IMR-90 (cell line): ENCODE results near the gene ELOVL1. TPM values are rescaled to one million over a fixed set of nuclear protein-coding genes. Genes with fewer than 3 reads are reported as not detected.

Source experiments
- ATAC-seq: fragments of 200-7000 bp; cut with Tn5 transposase; 2 replicates; pipeline ENCODE4 v1.9.1; 2020; ENCODE audit warnings: low read depth, mild to moderate bottlenecking, moderate library complexity
- BruUV-seq: library from RNA; stranded (reverse); fragments of 400-500 nt; replicated peaks from 2 replicates; lab custom pipeline; 2021; lab: Mats Ljungman, UMichigan
- CTCF ChIA-PET: fragments of 300-600 bp; formaldehyde crosslinking; extraction: SDS; loops from one replicate; lab custom pipeline; 2021; ENCODE audit warnings: antibody characterized with exemption; lab: Yijun Ruan, JAX
- POLR2A ChIA-PET: fragments of 300-600 bp; sonication (Branson Sonifier 250); formaldehyde crosslinking; loops from one replicate; lab custom pipeline; 2022; ENCODE audit warnings: antibody characterized with exemption; ENCODE audit not compliant: unreplicated experiment; lab: Charles Lee
- DNase-seq: peaks from one replicate; pipeline ENCODE4 v3.0.0; 2013
- H2AFZ ChIP-seq: replicated peaks from 2 replicates; pipeline ENCODE3; 2013; ENCODE audit warnings: low read length, mild to moderate bottlenecking; ENCODE audit not compliant: poor library complexity
- H2AK5ac ChIP-seq: 2 replicates; pipeline ENCODE4 v1.6.1; 2013; ENCODE audit warnings: low read depth, low read length, inconsistent platforms
- H2AK9ac ChIP-seq: replicated peaks from 2 replicates; pipeline ENCODE3; 2013; ENCODE audit warnings: mild to moderate bottlenecking, low read depth, low read length, moderate library complexity; ENCODE audit not compliant: poor library complexity
- H2BK120ac ChIP-seq: 2 replicates; pipeline ENCODE4 v1.6.1; 2013; ENCODE audit warnings: low read depth, low read length, inconsistent platforms
- H2BK15ac ChIP-seq: 3 replicates; pipeline ENCODE4 v1.6.1; 2013; ENCODE audit warnings: low read depth, low read length, inconsistent platforms
- H2BK20ac ChIP-seq: 2 replicates; pipeline ENCODE4 v1.6.1; 2013; ENCODE audit warnings: low read depth, mild to moderate bottlenecking, inconsistent platforms, low read length, moderate library complexity
- H2BK5ac ChIP-seq: 2 replicates; pipeline ENCODE4 v1.6.1; 2013; ENCODE audit warnings: mild to moderate bottlenecking, low read depth, low read length, inconsistent platforms; ENCODE audit not compliant: poor library complexity, severe bottlenecking
- H3K14ac ChIP-seq: replicated peaks from 2 replicates; pipeline ENCODE4 v1.6.1; 2013; ENCODE audit warnings: low read depth, low read length, inconsistent platforms
- H3K18ac ChIP-seq: 2 replicates; pipeline ENCODE4 v1.6.1; 2013; ENCODE audit warnings: low read depth, low read length, control low read depth
- H3K23ac ChIP-seq: 2 replicates; pipeline ENCODE4 v1.6.1; 2013; ENCODE audit warnings: low read depth, low read length, inconsistent platforms
- H3K27ac ChIP-seq: 2 replicates; pipeline ENCODE4 v1.5.1; 2013; ENCODE audit warnings: mild to moderate bottlenecking, control low read depth, low read length; ENCODE audit not compliant: insufficient read depth
- H3K27me3 ChIP-seq: 2 replicates; pipeline ENCODE4 v1.6.1; 2013; ENCODE audit warnings: low read length; ENCODE audit not compliant: control insufficient read depth, insufficient read depth
- H3K36me3 ChIP-seq: 2 replicates; pipeline ENCODE4 v1.6.1; 2013; ENCODE audit warnings: low read length, mixed read lengths; ENCODE audit not compliant: control insufficient read depth, insufficient read depth
- H3K4ac ChIP-seq: 2 replicates; pipeline ENCODE4 v1.6.1; 2013; ENCODE audit warnings: low read depth, low read length, inconsistent platforms
- H3K4me1 ChIP-seq: 2 replicates; pipeline ENCODE4 v1.6.1; 2013; ENCODE audit warnings: low read length, mixed read lengths; ENCODE audit not compliant: control insufficient read depth, insufficient read depth
- H3K4me2 ChIP-seq: 2 replicates; pipeline ENCODE4 v1.6.1; 2013; ENCODE audit warnings: low read depth, mild to moderate bottlenecking, control low read depth, low read length, moderate library complexity
- H3K4me3 ChIP-seq: 2 replicates; pipeline ENCODE4 v1.5.1; 2013; ENCODE audit warnings: low read depth, mild to moderate bottlenecking, control low read depth, low read length, moderate library complexity; ENCODE audit not compliant: insufficient read depth
- H3K56ac ChIP-seq: 2 replicates; pipeline ENCODE4 v1.6.1; 2013; ENCODE audit warnings: low read length, inconsistent platforms; ENCODE audit not compliant: insufficient read depth; ENCODE audit errors: extremely low read depth
- H3K79me1 ChIP-seq, 2 experiments: 2 replicates each; pipeline ENCODE4 v1.6.1; 2013; ENCODE audit warnings: low read length in 2 of 2, inconsistent platforms in 1 of 2, low read depth in 1 of 2
- H3K9ac ChIP-seq: 2 replicates; pipeline ENCODE4 v1.6.1; 2013; ENCODE audit warnings: low read depth, low read length, control low read depth
- H3K9me1 ChIP-seq: 2 replicates; pipeline ENCODE4 v1.6.1; 2013; ENCODE audit warnings: low read length, inconsistent platforms; ENCODE audit not compliant: insufficient read depth
- H3K9me3 ChIP-seq: 2 replicates; pipeline ENCODE4 v1.6.1; 2013; ENCODE audit warnings: low read length; ENCODE audit not compliant: control insufficient read depth, insufficient read depth
- H4K20me1 ChIP-seq: 2 replicates; pipeline ENCODE4 v1.6.1; 2013; ENCODE audit warnings: low read length, inconsistent platforms; ENCODE audit not compliant: insufficient read depth
- H4K5ac ChIP-seq: 2 replicates; pipeline ENCODE4 v1.6.1; 2013; ENCODE audit warnings: mild to moderate bottlenecking, low read depth, low read length, control low read depth
- H4K8ac ChIP-seq, 2 experiments: 2 replicates each; pipeline ENCODE4 v1.6.1; 2013; ENCODE audit warnings: low read depth in 2 of 2, low read length in 2 of 2, control low read depth in 1 of 2, inconsistent platforms in 1 of 2
- H4K91ac ChIP-seq: 2 replicates; pipeline ENCODE4 v1.6.1; 2013; ENCODE audit warnings: low read depth, low read length, inconsistent platforms; ENCODE audit not compliant: insufficient read depth
- CHD1 ChIP-seq: IDR thresholded peaks from 2 replicates; pipeline ENCODE4 v1.6.1; 2012; ENCODE audit warnings: low read depth, low read length, improper control_type of control experiment
- NFE2L2 ChIP-seq: fragments of 150-350 bp; IDR thresholded peaks from 2 replicates; pipeline ENCODE4 v1.6.1; 2016; ENCODE audit warnings: low read depth, mild to moderate bottlenecking, low read length
- RCOR1 ChIP-seq: IDR thresholded peaks from 2 replicates; pipeline ENCODE4 v1.6.1; 2012; ENCODE audit warnings: mild to moderate bottlenecking, low read length, improper control_type of control experiment; ENCODE audit not compliant: insufficient replicate concordance
- WGBS, 2 experiments: methylation state at CpG; one replicate each; pipeline versions ENCODE4 v1.1.5 to v1.1.7; 2013; ENCODE audit warnings: missing lambda C conversion rate in 2 of 2; ENCODE audit not compliant: insufficient read length in 1 of 2; ENCODE audit errors: extremely low coverage in 2 of 2; 5-methylcytosine and 5-hydroxymethylcytosine counted together
- dilution Hi-C: fragments of 300-500 bp; cut with HindIII; formaldehyde crosslinking; loops from one replicate; pipeline ENCODE4 v1.14.3; 2018; ENCODE audit warnings: low sequenced_read_pairs; ENCODE audit not compliant: unreplicated experiment
- in situ Hi-C: fragments of 300-500 bp; cut with MboI; formaldehyde crosslinking; loops from 3 replicates; pipeline ENCODE4 v1.14.3; 2019; ENCODE audit warnings: low sequenced_read_pairs, inconsistent platforms, mixed read lengths
- intact Hi-C: fragments of 100-400 bp; cut with micrococcal nuclease; formaldehyde crosslinking; loops from 2 replicates; pipeline ENCODE4 v1.10.0; 2022
- polyA plus RNA-seq, 3 experiments: library from polyadenylated mRNA; depleted of rRNA; stranded (reverse); fragments of >200 nt; gene quantifications; 2 replicates each; pipeline ENCODE4 v1.2.3, GENCODE V29; 2012; ENCODE audit warnings: low replicate concordance in 1 of 3
- total RNA-seq: library from RNA; depleted of rRNA; stranded (reverse); fragments of >200 nt; gene quantifications from 2 replicates; pipeline ENCODE4 v1.2.3, GENCODE V29; 2012
- TF ChIP-seq, protein P1 (sequence below): fragments of 150-350 bp; IDR thresholded peaks from 2 replicates; pipeline ENCODE4 v1.6.1; 2017; ENCODE audit warnings: mild to moderate bottlenecking, antibody characterized with exemption, low read length, low read depth
- TF ChIP-seq, protein P2 (sequence below): conservative IDR thresholded peaks from 2 replicates; pipeline ENCODE4 v1.5.1; 2012; ENCODE audit warnings: mild to moderate bottlenecking, low read depth, low read length, improper control_type of control experiment

The ELOVL1 gene
- total and polyA plus RNA-seq, 2 of the 4 experiments (the other 2 are of a cell fraction): 88.9 to 211 TPM

DNA sequence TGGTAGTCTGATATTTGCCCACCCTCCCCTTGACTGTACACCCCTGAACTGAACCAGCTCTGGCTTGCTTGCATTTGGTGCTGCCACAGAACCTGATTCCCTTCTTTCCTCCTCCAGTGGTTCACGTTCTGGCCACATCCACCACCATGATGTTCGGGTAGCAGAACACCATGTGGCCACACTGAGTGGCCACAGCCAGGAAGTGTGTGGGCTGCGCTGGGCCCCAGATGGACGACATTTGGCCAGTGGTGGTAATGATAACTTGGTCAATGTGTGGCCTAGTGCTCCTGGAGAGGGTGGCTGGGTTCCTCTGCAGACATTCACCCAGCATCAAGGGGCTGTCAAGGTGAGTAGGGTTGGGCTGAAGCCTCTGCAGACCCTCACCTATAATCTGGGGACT is 7.2 kb downstream of the ELOVL1 start:
- no peak overlapping the region for H3K14ac ChIP-seq
- H2BK20ac ChIP-seq: no peak overlapping the region
- no peak overlapping the region for H2AK9ac ChIP-seq
- peaks cover 46% of the 10 kb centered on the region for H3K36me3 ChIP-seq
- peaks cover 6% of the 10 kb centered on the region; the same call in 1 of the 2 replicates for H3K4me1 ChIP-seq
- H3K23ac ChIP-seq: no peak overlapping the region
- peaks cover 14 to 54% of the 10 kb centered on the region in 2 experiments; a peak in 3 of 4 replicates for H3K79me1 ChIP-seq
- DNase-seq (no peak), ATAC-seq (no peak)
- H4K5ac ChIP-seq: no peak overlapping the region
- H3K4me3 ChIP-seq: no peak overlapping the region
- H3K18ac ChIP-seq: no peak overlapping the region
- intact Hi-C loops: no loop called here
- no peak overlapping the region for H4K8ac ChIP-seq
- CTCF ChIA-PET: no interaction called here
- no CpG with 5 or more reads among the region's 4 CpGs for WGBS, 2 experiments
- no peaks in the 10 kb centered on the region for H3K27me3 ChIP-seq
- BruUV-seq: no TSS peak
- H3K9ac ChIP-seq: no peak overlapping the region; the same call in 1 of the 2 replicates
- no peak overlapping the region for H2AFZ ChIP-seq
- no peak overlapping the region for H2BK5ac ChIP-seq
- H3K9me3 ChIP-seq: no peaks in the 10 kb centered on the region
- H3K27ac ChIP-seq: no peak overlapping the region
- no peak overlapping the region for H4K91ac ChIP-seq
- no peak overlapping the region for H3K4ac ChIP-seq
- POLR2A ChIA-PET: no interaction called here
- H4K20me1 ChIP-seq: peaks cover 21% of the 10 kb centered on the region; the same call in 1 of the 2 replicates
- dilution Hi-C loops: no loop called here
- no peak overlapping the region for H2BK120ac ChIP-seq
- TF ChIP-seq, protein P1, sequence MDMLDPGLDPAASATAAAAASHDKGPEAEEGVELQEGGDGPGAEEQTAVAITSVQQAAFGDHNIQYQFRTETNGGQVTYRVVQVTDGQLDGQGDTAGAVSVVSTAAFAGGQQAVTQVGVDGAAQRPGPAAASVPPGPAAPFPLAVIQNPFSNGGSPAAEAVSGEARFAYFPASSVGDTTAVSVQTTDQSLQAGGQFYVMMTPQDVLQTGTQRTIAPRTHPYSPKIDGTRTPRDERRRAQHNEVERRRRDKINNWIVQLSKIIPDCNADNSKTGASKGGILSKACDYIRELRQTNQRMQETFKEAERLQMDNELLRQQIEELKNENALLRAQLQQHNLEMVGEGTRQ: no peak
- TF ChIP-seq CHD1 (no peak), RCOR1 (no peak), NFE2L2 (no peak)
- TF ChIP-seq, protein P2, sequence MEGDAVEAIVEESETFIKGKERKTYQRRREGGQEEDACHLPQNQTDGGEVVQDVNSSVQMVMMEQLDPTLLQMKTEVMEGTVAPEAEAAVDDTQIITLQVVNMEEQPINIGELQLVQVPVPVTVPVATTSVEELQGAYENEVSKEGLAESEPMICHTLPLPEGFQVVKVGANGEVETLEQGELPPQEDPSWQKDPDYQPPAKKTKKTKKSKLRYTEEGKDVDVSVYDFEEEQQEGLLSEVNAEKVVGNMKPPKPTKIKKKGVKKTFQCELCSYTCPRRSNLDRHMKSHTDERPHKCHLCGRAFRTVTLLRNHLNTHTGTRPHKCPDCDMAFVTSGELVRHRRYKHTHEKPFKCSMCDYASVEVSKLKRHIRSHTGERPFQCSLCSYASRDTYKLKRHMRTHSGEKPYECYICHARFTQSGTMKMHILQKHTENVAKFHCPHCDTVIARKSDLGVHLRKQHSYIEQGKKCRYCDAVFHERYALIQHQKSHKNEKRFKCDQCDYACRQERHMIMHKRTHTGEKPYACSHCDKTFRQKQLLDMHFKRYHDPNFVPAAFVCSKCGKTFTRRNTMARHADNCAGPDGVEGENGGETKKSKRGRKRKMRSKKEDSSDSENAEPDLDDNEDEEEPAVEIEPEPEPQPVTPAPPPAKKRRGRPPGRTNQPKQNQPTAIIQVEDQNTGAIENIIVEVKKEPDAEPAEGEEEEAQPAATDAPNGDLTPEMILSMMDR: no peak
- no peak overlapping the region for H2AK5ac ChIP-seq
- no peak overlapping the region for H3K56ac ChIP-seq
- 0 out of 2 replicates have a peak overlapping the region, but pooled peaks have one; percentile 8 for H3K4me2 ChIP-seq
- in situ Hi-C loops: no loop called here
- peaks cover 16% of the 10 kb centered on the region; the same call in 1 of the 2 replicates for H3K9me1 ChIP-seq
- H2BK15ac ChIP-seq: no peak overlapping the region
